Gastroesophageal sphincter (tissue), 3 donors: ENCODE data around the gene AK5.

ENCODE experiments used
- CTCF ChIP-seq, 4 experiments: fragments of 200-600 bp in 2 of 4; fragments of 450-650 bp in 2 of 4; sonication (generic) in 1 of 4; IDR thresholded peaks; one replicate each; pipeline ENCODE4 v1.5.1; 2017 to 2019; ENCODE audit warnings: antibody characterized with exemption in 4 of 4, mild to moderate bottlenecking in 2 of 4, moderate library complexity in 2 of 4
- EP300 ChIP-seq: sonication (generic); formaldehyde crosslinking; IDR thresholded peaks from one replicate; pipeline ENCODE4 v1.6.1; 2017; ENCODE audit warnings: antibody characterized with exemption, mild to moderate bottlenecking
- POLR2A ChIP-seq, 2 donors: fragments of 450-650 bp; IDR thresholded peaks; one replicate each; pipeline ENCODE4 v1.6.1; 2017; ENCODE audit warnings: antibody characterized with exemption in 2 of 2, mild to moderate bottlenecking in 2 of 2, moderate library complexity in 1 of 2

- TF ChIP-seq EP300 (no peak), POLR2A (IDR thresholded peaks at IDR 0.05) (no peak), CTCF (IDR thresholded peaks at IDR 0.05) (no peak)
Measured at GRCh38 chr1:77271852-77272580, 9.8 kb upstream of the AK5 start.
